HG03175 (cell line): ENCODE data around the gene VPS4B.
"Not testable (repeated sequence)": the region's sequence is repeated elsewhere in the genome, so short reads cannot be mapped to it uniquely, and the experiment has no call there.

Experiments
- ATAC-seq: cut with Tn5 transposase; IDR thresholded peaks from one replicate; pipeline ENCODE4 v1.9.1; 2021; ENCODE audit warnings: mild to moderate bottlenecking, moderate library complexity; ENCODE audit not compliant: unreplicated experiment

VPS4B gene

GRCh38 chr18:63373161-63373560 lies 49.1 kb downstream of the VPS4B start:
- no peak for ATAC-seq

DNA sequence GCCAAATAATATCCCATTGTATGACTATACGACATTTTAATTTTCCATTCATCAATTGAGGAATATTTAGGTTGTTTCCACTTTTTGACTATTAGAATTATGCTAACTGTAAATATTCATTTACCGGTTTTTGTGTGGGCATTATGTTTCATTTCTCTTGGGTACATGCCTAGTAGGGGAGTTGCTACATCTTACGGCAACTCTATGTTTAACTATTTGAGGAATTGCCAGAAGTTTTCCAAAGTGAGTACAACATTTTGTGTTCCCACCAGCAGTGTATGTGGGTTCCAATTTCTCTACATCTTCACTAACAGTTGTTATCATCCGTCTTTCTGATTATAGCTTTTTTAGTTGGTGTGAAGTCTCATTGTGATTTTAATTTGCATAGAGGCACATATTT lies 53.7 kb downstream of the VPS4B start:
- ATAC-seq: no peak

DNA sequence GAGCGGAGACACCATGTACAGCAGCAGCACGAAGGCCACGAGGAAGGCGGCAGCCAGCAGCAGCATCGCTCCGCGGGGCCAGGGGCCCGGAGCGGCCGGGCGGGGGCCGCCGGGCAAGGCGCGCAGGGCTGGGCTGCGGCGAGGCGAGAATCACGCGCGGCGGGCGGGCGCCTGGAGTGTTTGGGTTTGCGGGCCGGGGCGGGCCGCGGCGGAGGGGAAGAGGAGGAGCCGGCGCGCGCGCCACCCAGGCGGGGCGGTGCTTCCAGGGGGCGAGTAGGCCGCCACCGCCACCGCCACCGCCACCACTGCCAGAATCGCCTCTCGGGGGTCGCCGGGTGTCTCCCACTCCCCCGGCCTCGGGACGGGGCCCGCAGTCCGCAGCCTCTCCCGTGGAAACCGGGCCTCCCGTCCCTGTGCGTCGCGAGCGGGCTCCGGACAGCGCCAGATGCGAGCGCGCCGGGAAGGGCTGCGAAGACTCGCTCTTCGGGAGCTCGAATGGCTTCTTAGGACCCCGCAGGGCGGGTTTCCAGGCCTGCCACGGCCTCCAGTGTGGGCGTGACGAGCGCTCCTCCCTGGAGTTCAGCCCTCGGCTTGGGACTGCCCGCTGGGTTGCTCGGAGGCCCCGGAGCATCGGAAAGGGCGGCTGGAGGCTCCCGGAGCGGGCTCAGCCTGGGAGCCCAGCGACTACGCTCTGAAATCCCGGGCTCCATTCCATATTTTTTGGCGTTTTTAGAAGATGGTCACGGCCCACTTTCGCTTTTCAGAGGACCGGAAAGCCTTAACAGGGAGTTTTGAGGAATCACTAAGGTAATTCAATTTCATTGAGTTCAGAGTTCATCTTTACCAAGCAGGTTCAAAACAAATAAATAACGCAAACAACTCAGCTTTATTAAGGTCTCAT lies 55.0 kb downstream of the VPS4B start, which contains the start of gene KDSR:
Gene KDSR, minus strand, starts transcription at position 154 of the 901 bp plus-strand sequence. Its CDS starts 88 bp downstream, at position 66.
- peak; percentile 86 for ATAC-seq

- ATAC-seq: peak; percentile 31
Measured at GRCh38 chr18:63366213-63367052, 55.8 kb downstream of the VPS4B start.

DNA sequence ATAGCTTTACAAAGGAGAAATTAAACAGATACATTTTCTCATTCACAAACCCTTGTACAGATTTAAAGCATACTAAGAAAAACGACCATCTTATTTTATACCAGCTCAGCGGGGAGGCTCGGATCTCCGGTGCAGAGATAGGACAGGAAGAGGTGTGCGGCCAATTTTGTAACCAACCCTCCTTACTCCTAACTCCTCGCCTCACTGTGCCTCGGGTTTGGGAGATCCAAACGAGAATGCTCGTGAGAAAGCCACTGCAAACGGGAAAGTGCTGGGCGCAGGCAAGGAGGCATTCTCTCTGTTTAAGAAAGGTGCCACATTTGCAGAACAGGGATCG lies 56.4 kb downstream of the VPS4B start:
- no peak for ATAC-seq

GRCh38 chr18:63363951-63364350 lies 58.3 kb downstream of the VPS4B start:
- no peak for ATAC-seq

GRCh38 chr18:63363420-63363819 lies 58.9 kb downstream of the VPS4B start:
- not testable (repeated sequence) for ATAC-seq

GRCh38 chr18:63356272-63356896 lies 65.9 kb downstream of the VPS4B start:
- ATAC-seq: no peak

DNA sequence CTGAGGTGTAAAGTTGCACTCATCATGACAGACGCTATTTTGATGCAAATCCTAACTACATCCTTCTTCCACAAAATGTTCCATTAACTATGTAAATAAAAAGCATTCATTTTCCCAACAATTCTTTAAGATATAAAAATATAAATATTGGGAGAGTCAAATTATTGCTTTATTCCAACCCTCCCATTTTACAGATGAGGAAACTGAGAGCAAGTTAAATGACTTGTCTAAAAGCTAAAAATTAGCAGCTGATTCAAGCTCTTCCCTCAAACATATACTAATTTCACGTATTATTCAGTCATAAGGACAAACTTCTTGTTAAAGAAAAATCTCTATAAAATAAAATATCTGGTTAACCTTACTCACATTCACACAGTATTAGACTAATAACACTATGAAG lies 72.0 kb downstream of the VPS4B start:
- no peak for ATAC-seq

DNA sequence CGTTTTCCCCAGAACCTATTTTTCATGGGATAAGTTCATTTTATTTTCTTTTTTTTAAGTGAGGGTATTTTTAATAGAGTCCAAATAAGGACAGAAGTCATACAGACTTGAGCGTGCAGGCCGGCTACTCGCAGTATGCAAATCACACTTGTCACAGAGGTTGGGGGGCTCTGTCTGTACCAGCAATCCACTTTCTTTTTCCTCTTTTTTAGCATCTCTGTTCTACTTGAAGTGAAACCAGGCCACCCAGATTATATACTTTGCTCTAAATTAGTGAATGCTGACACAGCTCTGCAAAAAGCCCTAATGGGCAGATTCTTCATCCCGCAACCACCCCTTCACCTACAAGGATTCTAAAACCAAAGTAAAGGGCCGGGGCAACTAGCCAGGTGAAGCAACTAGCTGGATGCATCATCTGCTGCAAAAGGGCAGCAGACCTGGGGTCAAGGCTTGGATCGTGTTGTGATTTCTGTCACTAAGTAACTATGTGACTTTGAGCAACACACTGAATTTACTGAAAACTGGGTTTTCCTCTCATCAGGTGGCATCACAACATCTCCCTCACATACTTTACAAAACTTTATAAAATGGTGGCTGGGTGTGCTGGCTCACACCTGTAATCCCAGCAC lies 73.7 kb downstream of the VPS4B start:
- ATAC-seq: no peak

- no peak for ATAC-seq
Measured at GRCh38 chr18:63346480-63347183, 75.6 kb downstream of the VPS4B start.

DNA sequence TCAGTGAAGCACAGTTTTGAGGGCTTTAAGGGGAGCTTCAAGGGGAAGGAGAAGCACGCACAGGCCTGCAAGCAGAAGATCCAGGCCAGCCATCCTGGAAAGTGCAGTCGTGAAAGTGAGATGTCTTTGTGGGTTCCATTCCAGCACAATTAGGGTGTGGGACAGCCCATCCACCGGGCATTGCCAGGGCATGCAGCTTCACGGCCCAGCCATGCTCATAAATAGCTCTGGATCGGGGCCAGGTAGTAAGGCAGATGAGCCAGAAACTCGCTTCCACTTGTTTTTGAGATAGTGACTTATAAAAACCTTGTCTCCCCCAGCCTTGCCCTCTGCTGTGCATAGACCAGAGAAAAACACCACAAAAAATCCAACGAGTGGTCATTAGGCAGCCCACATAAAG lies 76.2 kb downstream of the VPS4B start:
- no peak for ATAC-seq

GRCh38 chr18:63344918-63345317 lies 77.4 kb downstream of the VPS4B start:
- no peak for ATAC-seq

DNA sequence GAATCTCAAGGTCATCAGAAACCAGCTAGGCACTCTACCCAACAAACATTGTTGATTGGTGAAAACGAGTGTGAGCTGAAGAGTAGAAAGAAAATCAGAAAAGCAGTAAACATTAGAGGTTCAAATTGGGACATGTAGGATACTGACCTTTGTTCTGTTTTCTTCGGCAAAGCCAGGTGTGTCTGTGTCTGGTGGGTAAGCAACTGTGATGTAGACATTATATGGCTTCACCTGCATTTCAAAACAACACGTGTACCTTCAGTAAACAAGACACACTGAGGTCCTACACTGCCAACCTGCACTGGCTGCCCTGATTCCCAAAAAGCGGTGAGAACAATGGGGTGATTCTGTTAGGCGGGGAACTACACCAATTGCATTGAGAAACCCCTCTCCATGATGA lies 78.0 kb downstream of the VPS4B start:
- no peak for ATAC-seq

- no peak for ATAC-seq
Measured at GRCh38 chr18:63342206-63342605, 80.1 kb downstream of the VPS4B start.

DNA sequence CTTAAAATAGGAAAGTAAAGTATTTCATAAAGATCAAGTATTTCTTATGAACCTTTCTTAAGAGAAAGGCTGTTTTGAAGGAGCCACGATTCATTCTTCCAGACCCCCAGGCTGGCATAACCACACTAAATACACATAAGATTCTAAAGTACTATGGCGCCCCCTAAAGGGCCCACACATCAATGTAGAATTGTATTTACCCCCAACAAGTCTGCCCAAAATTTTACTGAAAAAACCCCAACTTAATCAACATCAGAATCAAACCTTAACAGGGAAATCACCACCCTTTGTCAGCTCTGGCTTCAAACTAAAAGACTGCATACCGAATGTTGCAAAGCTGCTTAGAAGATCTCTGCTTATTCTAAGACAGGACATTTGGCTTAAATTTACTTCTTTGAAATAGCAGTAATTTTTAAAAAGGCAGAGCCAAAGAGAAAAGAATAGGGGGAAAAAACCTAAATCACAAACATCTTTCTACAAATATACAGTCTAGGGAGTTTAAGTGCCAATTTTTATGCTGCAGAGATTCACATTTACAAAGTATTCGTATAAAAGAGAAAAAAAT lies 82.3 kb downstream of the VPS4B start:
- no peak for ATAC-seq
